ENCODE results near the gene SNAPC3.

The SNAPC3 gene

DNA sequence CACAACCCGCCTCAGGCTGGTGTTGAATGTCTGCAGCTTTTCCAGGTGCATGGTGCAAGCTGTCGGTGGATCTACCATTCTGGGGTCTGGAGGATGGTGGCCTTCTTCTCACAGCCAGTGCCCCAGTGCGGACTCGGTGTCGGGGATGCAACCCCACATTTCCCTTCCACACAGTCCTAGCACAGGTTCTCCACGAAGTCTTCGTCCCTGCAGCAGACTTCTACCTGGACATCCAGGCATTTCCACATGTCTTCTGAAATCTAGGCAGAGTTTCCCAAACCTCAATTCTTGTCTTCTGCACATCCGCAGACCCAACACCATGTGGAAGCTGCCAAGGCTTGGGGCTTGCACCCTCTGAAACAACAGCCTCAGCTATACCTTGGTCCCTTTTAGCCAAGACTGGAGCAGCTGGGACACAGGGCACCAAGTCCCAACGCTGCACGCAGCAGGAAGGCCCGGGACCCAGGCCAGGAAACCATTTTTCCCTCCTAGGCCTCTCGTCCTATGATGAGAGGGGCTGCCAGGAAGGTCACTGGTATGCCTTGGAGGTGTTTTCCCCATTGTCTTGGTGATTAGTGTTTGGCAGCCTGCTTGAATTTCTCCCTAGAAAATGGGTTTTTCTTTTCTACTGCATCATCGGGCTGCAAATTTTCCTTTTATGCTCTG, 69.9 kb downstream of the SNAPC3 start:
- DNase-seq (ENCODE audit: low spot score), result no peak

DNA sequence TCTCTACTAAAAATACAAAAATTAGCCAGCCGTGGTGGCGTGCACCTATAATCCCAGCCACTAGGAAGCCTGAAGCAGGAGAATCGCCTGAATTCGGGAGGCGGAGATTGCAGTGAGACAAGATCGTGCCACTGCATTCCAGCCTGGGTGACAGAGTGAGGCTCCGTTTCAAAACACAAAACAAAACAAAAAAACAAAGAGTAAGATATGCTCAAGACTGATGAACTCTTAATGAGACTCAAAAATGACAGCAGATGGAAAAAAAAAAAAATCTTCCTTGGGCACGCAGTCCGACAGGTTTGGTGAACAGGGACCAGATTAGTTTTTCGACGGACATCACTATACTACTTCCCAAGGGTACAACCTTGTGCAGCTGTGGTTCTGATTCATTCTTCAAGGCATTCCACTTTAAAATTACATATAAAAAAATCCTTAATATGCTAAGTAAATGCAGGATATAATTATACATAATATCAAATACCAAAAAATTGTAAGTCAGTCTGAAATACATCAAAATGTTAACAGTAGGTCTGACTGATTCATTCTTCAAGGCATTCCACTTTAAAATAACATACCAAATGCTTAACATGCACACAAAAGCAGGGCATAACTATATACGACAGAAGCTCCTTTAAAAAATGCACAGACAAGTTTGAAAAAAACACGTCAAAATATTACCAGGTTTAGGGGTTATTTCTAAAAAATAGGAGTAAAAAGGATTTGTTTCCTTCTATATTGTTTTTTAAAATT, 75.7 kb downstream of the SNAPC3 start:
- no peak for DNase-seq (ENCODE audit: low spot score)

DNA sequence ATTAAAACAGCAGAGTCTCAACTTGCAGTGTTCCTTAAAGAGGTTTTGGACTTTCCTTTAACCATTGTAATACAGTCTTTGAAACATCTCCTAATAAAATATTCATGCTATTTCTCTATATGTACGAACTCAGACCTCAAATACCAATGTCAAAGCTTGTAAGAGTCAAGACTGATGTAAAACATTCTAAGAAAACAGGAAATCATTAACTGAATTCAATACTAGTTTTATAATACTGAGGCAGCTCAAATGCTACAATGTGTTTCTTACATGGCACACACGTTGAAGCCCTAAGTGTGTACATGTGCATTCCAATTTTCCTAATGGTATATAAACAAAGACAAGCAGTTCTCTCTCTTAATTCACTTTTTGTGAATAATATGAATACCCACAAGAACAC, 76.5 kb downstream of the SNAPC3 start:
- no peak for DNase-seq (ENCODE audit: low spot score)

DNA sequence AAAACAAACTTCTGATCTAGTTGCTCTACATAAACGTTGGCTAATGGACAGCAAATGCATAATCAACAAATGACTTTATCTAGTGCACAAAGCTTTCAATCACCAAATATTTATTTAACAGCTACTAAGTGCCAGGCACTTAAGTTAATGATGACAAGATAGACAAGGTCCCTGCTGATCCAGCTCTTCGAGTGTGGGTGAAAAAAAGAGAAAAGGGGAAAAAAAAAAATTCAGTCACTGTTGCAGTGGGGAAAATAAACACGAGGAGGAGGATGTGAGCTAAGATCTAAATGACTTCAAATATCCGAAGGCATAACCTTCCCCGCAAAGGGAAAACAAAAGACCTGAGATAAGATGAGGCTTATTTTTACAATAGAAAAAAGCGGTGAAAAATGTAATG, 78.5 kb downstream of the SNAPC3 start:
- DNase-seq (ENCODE audit: low spot score), result no peak

DNA sequence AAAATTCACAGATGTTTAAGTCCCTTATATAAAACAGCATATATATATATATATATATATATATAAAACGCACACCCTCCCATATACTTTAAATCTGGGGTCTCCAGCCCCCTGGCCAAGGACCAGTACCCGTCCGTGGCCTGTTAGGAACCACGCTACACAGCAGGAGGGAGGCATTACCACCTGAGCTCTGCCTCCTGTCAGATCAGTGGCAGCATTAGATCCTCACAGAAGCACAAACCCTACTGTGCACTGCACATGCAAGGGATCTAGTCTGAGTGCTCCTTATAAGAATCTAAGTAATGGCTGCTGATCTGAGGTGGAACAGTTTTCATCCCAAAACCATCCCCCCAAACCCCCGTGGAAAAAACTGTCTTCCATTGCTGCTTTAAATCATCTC, 79.1 kb downstream of the SNAPC3 start:
- DNase-seq (ENCODE audit: low spot score), result no peak

DNA sequence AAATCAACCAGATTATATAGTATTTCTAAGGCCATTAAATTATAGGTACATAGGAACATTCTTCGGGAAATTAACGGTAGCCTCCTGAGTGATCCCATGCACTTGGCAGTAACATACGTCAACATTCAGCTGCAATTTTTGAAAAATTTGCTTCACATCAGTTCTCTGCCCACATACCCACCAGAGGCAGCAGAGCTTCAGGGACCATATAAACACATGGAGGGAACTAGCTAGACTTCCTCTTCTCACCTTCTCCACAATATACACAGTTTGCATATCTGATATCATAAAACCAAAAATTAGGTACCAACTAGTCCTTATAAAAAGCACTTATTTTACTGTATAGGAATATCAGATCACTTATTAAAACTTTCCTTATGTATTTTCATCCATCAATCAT, 83.2 kb downstream of the SNAPC3 start:
- no peak for DNase-seq (ENCODE audit: low spot score)

DNA sequence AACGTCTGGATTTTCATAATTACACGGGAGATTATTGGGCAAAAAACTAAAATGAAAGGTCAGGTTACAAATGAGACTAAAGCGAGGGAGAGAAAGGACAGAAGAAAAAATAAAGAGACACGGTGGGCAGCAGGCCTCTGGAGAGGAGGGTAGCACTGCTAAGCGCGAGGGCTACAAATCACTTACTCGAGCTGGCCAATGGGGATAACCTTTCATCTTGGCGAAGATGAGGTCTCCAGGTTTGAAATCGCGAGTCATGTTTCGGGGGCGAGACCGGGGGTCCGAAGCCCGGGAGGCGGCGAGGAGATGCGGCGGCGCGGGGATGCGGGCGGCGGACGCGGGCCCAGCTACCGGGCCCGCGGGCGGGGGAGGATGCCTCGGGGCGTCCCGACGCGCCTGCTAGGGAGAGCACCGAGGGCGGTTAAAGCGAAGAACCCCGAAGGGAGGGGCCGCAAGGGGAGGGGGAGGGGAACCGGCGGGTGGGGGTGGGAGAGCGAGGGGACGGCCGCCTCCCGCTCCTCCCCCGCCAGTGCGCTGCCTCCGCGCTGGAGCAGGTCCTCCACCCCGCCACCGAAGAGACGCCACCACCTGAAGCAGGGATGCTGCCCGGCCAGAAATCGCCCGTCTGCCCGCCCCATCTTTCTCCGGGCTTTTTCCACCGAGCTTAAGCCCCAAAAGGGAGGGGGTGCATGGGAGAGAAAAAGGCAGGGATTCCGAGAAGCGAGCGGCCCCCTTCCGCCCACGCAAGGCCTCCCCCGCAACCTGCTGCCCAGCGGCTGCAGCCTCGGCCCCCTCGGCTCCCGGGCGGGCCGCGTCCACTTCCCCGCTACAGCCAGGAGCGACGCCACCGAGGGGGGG, 87.5 kb downstream of the SNAPC3 start:
- DNase-seq (ENCODE audit: low spot score), result no peak

DNA sequence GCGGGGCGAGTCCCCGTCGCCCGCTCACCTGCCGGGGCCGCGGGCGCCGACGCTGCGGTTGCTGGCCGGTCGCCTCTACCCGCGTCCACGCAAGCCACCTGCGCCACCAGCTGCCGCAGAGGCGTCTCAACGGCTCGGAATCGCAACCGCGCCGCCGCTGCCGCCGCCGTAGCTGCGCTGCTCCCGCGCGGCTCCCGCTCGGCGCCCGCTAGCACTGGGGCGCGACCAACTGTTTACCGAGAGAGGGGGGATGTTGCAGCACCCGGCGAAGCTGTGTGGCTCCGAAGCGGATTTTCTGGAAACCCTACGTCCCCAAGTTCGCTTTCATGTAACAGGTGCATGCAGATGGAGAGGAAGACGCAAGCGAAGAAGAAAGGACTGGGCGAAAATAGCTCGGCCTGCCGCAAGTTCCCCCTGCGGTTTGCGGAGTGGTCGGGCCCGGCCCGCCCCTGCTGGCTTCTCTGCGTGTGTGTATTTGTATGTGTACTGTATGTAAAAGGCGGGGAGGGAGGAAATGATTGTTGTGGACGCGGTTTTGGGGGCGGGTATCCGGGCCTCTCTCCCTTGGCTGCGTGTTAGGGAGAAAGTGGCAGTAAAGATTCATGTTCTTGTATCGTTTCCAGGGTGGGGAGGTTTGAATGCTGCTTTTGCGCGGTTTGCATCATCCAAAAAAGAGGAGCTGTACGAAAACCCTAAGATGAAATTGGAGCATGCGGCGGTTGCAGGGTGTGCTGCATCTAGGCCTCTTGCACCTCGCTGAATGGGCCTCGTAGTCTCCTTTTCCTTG, 88.3 kb downstream of the SNAPC3 start, which contains the start of gene PSIP1:
TSS of gene PSIP1 (minus strand) at position 182 of the 787 bp plus-strand sequence. CDS start 782 bp downstream, outside the sequence.
- peak; percentile 76 for DNase-seq (ENCODE audit: low spot score)
